Ovary (tissue), 9 donors: ENCODE data around the gene OSGEP. TPM values are rescaled to one million over a fixed set of nuclear protein-coding genes. Genes with fewer than 3 reads are reported as not detected.

ENCODE experiments used
- DNase-seq, 5 donors: peaks; one replicate each; pipeline ENCODE4 v3.0.0-alpha.2; 2019 to 2020
- H3K27ac ChIP-seq, 2 donors: fragments of 200-600 bp; one replicate each; pipeline versions ENCODE4 v1.5.1 to v1.8.0; 2019 to 2022
- H3K27me3 ChIP-seq: fragments of 200-600 bp; one replicate; pipeline ENCODE4 v1.8.0; 2022
- H3K36me3 ChIP-seq: fragments of 200-600 bp; sonication (generic); one replicate; pipeline ENCODE4 v1.5.1; 2019
- H3K4me1 ChIP-seq: one replicate; pipeline ENCODE4 v1.8.1; 2013; ENCODE audit warnings: mild to moderate bottlenecking, moderate library complexity; ENCODE audit not compliant: insufficient read depth
- H3K4me3 ChIP-seq: fragments of 200-600 bp; sonication (generic); one replicate; pipeline ENCODE4 v1.5.1; 2017
- H3K9me3 ChIP-seq, 2 donors: fragments of 200-600 bp in 1 of 2; sonication (generic) in 1 of 2; one replicate each; pipeline versions ENCODE4 v1.5.1 to v1.8.1; 2013 to 2019; ENCODE audit warnings: mild to moderate bottlenecking in 1 of 2, moderate library complexity in 1 of 2
- EP300 ChIP-seq: sonication (generic); formaldehyde crosslinking; IDR thresholded peaks from one replicate; pipeline ENCODE4 v1.6.1; 2017; ENCODE audit warnings: antibody characterized with exemption
- POLR2A ChIP-seq: fragments of 450-650 bp; IDR thresholded peaks from one replicate; pipeline ENCODE4 v1.6.1; 2017; ENCODE audit warnings: antibody characterized with exemption, mild to moderate bottlenecking, moderate library complexity
- WGBS, 3 donors: extraction: QIAGEN DNeasy Blood & Tissue Kit in 1 of 3; methylation state at CpG; one replicate each; pipeline versions ENCODE4 v1.1.5 to v1.1.7; 2013 to 2017; 5-methylcytosine and 5-hydroxymethylcytosine counted together
- intact Hi-C, 4 donors: fragments of 100-400 bp; cut with DNase I; formaldehyde crosslinking; loops; one replicate each; pipeline versions ENCODE4 v1.11.0 to v1.15.1; 2022 to 2023
- polyA plus RNA-seq, 2 donors: library from polyadenylated mRNA; stranded (reverse); fragments of 200-250 nt in 1 of 2; fragments of 350-450 nt in 1 of 2; fragmentation: Illumina TruSeq in 1 of 2; extraction: RNeasy Lipid Tissue Mini Kit (QIAGEN cat#74804) in 1 of 2; gene quantifications; one replicate each; pipeline ENCODE4 v1.2.3, GENCODE V29; 2013 to 2014
- total RNA-seq, 7 donors: library from RNA; depleted of rRNA in 2 of 7; stranded (reverse); fragments of >200 nt in 2 of 7; fragmentation: NEBNext Ultra II Directional in 3 of 7; extraction: Animal tissue kit (Norgen Biotek cat#: 25700) in 3 of 7; gene quantifications; one replicate each; pipeline versions ENCODE4 v1.1.0 to v1.2.4, GENCODE V29; 2016 to 2023
- TF ChIP-seq, protein P1 (sequence below), 3 donors: fragments of 450-650 bp in 2 of 3; fragments of 200-600 bp in 1 of 3; IDR thresholded peaks; one replicate each; pipeline versions ENCODE4 v1.5.1 to v1.8.0; 2016 to 2022; ENCODE audit warnings: antibody characterized with exemption in 3 of 3, mild to moderate bottlenecking in 1 of 3
- donor health status: DM: no; HTN: no; CAD: no; lungs with moderate emphysema.
- donor health status: DM: no; HTN: no; CAD: no.
- donor health status: Bipolar disorder and iron deficiency.
- donor health status: DM: yes; HTN: yes; CAD: no.
- donor health status: DM: no; HTN: no; CAD: no.
- donor health status: DM: yes; HTN: yes; CAD: no.

OSGEP gene
- total and polyA plus RNA-seq, 9 donors: 31.8 to 68.8 (median 38.1) TPM

DNA sequence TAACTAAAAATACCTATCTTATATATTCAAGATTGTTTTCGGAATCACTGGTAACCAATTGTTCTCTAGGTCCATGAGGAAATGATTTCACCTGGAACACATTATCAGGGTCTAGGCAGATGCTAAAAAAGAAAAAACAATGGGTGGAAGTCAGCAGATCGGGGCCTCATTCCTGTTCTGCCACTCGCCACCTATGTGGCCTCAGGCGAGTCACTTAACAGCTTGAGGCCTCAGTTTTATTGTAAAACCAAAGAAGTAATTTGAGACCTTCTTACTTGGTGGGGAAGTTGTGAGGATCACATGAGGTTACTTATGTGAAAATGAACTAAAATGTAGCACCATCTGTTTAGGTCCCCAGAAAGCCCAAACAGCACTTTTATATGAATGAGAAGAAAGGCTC is 44.5 kb upstream of the OSGEP start:
- no peak overlapping the region for H3K27ac ChIP-seq
- no peak for DNase-seq
- no peak overlapping the region for H3K4me3 ChIP-seq
- WGBS, 3 donors: 62 to 74% (median 67%) methylated on average over 4 of the region's 4 CpGs
- intact Hi-C loops: no loop called here
- TF ChIP-seq, protein P1, sequence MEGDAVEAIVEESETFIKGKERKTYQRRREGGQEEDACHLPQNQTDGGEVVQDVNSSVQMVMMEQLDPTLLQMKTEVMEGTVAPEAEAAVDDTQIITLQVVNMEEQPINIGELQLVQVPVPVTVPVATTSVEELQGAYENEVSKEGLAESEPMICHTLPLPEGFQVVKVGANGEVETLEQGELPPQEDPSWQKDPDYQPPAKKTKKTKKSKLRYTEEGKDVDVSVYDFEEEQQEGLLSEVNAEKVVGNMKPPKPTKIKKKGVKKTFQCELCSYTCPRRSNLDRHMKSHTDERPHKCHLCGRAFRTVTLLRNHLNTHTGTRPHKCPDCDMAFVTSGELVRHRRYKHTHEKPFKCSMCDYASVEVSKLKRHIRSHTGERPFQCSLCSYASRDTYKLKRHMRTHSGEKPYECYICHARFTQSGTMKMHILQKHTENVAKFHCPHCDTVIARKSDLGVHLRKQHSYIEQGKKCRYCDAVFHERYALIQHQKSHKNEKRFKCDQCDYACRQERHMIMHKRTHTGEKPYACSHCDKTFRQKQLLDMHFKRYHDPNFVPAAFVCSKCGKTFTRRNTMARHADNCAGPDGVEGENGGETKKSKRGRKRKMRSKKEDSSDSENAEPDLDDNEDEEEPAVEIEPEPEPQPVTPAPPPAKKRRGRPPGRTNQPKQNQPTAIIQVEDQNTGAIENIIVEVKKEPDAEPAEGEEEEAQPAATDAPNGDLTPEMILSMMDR (IDR thresholded peaks at IDR 0.05): no peak
- TF ChIP-seq POLR2A: no peak
- TF ChIP-seq EP300: no peak
- no peaks in the 10 kb centered on the region for H3K4me1 ChIP-seq
- no peaks in the 10 kb centered on the region for H3K27me3 ChIP-seq
- no peaks in the 10 kb centered on the region for H3K36me3 ChIP-seq
- no peaks in the 10 kb centered on the region for H3K9me3 ChIP-seq

DNA sequence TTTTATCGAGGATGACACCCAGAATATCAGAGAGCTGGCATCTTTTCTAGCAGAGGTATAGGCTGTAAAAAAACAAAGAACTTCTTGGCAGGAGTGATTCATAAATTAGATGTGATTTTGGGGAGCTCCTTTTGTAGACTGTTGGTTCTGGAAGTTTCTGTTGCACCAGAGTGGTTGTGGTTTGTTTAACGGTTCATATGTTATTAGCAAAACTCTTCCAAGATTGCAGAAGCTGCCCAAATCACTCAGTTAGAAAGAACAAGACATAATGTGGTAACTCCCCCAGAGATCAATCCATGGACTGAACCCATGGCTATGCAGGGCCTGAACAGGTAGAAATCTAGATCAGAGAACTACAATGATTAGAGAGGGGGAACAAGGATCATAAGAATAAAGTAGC is 44.0 kb upstream of the OSGEP start:
- 77 to 84% (median 77%) methylated on average over 2 of the region's 2 CpGs for WGBS, 3 donors
- Histone ChIP-seq H3K36me3 (no peaks in the 10 kb centered on the region), H3K9me3 (no peaks in the 10 kb centered on the region), H3K27ac (no peak overlapping the region), H3K4me1 (no peaks in the 10 kb centered on the region), H3K27me3 (no peaks in the 10 kb centered on the region), H3K4me3 (no peak overlapping the region)
- intact Hi-C loops: no loop called here
- TF ChIP-seq EP300: no peak
- no peak for TF ChIP-seq POLR2A
- TF ChIP-seq, protein P1 (IDR thresholded peaks at IDR 0.05): no peak
- DNase-seq: no peak

DNA sequence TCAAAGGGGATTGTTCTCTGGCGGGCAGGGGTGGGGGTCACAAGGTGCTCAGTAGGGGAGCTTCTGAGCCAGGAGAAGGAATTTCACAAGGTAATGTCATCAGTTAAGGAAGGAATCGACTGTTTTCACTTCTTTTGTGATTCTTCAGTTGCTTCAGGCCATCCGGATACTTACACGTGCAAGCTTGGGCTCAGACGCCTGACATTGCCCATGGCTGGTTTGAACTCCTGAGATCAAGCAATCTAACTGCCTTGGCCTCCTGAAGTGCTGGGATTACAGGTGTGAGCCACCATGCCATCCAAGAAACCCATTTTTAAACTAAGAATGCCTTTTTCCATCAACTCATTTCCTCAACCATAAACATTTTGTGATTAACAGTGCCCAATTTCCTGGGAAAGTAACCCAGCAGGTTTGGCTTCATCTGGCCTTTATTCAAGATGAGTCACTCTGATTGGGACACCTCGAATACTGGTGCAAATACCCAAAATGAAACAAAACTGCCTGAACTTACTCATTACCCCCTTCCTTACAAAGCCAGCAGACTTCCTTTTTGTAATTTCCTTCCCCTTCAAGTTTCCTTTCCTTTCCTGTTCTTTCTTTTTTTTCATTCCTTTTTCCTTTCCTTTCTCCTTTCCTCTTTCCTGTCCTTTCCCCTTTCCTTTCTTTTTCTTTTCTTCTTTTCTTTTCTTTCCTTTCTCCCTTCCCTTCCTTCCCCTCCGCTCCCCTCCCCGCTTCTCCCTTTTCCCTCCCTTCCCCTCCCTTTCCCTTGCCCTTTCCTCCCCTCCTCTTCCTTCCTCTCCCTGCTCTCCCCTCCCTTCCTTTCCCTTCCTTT is 40.5 kb upstream of the OSGEP start:
- H3K36me3 ChIP-seq: no peaks in the 10 kb centered on the region
- intact Hi-C loops: no loop called here
- no peak for DNase-seq
- no peak overlapping the region for H3K27ac ChIP-seq
- H3K27me3 ChIP-seq: no peaks in the 10 kb centered on the region
- TF ChIP-seq EP300 (no peak), POLR2A (no peak)
- TF ChIP-seq, protein P1 (IDR thresholded peaks at IDR 0.05): no peak
- no peaks in the 10 kb centered on the region for H3K4me1 ChIP-seq
- WGBS, 3 donors: 72 to 78% (median 73%) methylated on average over 8 of the region's 8 CpGs
- no peaks in the 10 kb centered on the region for H3K9me3 ChIP-seq
- H3K4me3 ChIP-seq: no peak overlapping the region

DNA sequence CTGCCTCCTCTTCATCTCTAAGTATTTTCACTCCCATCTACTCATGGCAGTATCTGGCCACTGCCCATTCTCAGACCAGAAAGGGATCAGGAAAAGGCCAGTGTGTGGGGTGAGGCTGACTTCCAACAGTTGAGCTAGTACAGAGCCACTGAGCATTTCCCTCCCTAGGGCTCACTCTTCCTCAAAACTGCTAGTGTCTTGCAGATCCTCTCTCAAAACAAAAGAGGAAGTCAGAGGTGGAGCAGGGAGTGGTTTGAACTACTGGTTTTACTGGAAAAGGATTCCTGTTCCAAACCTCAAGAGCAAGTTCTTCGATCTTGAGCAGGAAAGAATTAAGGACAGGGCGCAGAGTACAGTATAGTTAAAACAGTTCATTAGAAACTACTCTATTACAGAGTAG is 39.0 kb upstream of the OSGEP start:
- 39 to 90% (median 66%) methylated on average over 2 of the region's 2 CpGs for WGBS, 3 donors

More for the DNA sequence above, 39.0 kb upstream of the OSGEP start:
- DNase-seq: no peak
- no peak overlapping the region for H3K4me3 ChIP-seq
- no peaks in the 10 kb centered on the region for H3K4me1 ChIP-seq
- no peaks in the 10 kb centered on the region for H3K36me3 ChIP-seq
- H3K27me3 ChIP-seq: no peaks in the 10 kb centered on the region
- H3K9me3 ChIP-seq: no peaks in the 10 kb centered on the region
- TF ChIP-seq, protein P1 (IDR thresholded peaks at IDR 0.05): no peak
- TF ChIP-seq POLR2A (no peak), EP300 (no peak)
- intact Hi-C loops: no loop called here
- H3K27ac ChIP-seq: no peak overlapping the region
